GM23248 (cell line): ENCODE results near the gene TMEM121.

Experiments used
- EZH2 ChIP-seq: fragments of 200-600 bp; sonication (generic); IDR thresholded peaks from 2 replicates; pipeline ENCODE4 v1.6.1; 2018; ENCODE audit warnings: antibody characterized with exemption, mild to moderate bottlenecking; ENCODE audit not compliant: insufficient read depth, poor library complexity, severe bottlenecking
- EZH2phosphoT487 ChIP-seq: fragments of 200-600 bp; sonication (generic); IDR thresholded peaks from 2 replicates; pipeline ENCODE4 v1.6.1; 2018; ENCODE audit warnings: antibody characterized with exemption, moderate library complexity, mild to moderate bottlenecking, low read depth; ENCODE audit not compliant: insufficient read depth

DNA sequence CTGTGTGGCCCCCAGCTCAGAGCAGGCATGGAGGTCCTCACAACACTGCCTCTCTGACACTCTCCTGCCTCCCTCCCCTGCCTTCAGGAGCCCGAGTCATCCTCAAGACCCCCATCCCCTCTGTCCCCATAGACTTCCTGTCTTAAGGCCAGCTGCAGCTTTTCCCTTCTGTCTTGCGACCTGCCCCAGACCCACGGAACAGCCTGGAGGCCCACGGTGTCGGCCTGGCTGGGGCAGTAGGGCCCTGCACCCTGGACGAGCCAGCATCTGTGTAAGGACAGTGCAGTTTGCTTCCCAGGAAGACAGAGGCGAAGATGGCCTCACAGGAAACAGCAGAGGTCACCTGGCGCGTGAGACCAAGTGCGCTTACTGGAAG is 25.7 kb upstream of the TMEM121 start:
- TF ChIP-seq EZH2 (no peak), EZH2phosphoT487 (no peak)
